HG03108 (cell line): ENCODE data around the gene CCDC178.

Experiments
- ATAC-seq: cut with Tn5 transposase; IDR thresholded peaks from one replicate; pipeline ENCODE4 v1.9.1; 2021; ENCODE audit warnings: moderate library complexity; ENCODE audit not compliant: unreplicated experiment

The CCDC178 gene

GRCh38 chr18:32920796-32921787 is 519.4 kb downstream of the CCDC178 start:
- no peak for ATAC-seq

- ATAC-seq: peak; percentile 75
Observed at GRCh38 chr18:32919799-32920198, 520.7 kb downstream of the CCDC178 start.

GRCh38 chr18:32918692-32919250 is 521.8 kb downstream of the CCDC178 start:
- no peak for ATAC-seq

GRCh38 chr18:32915516-32915915 is 525.0 kb downstream of the CCDC178 start:
- no peak for ATAC-seq

- no peak for ATAC-seq
Observed at GRCh38 chr18:32911660-32912284, 528.7 kb downstream of the CCDC178 start.

- no peak for ATAC-seq
Observed at GRCh38 chr18:32910694-32911296, 529.7 kb downstream of the CCDC178 start.

GRCh38 chr18:32909798-32910561 is 530.5 kb downstream of the CCDC178 start:
- ATAC-seq: no peak

GRCh38 chr18:32908424-32908805 is 532.1 kb downstream of the CCDC178 start:
- no peak for ATAC-seq

GRCh38 chr18:32907648-32908423 is 532.7 kb downstream of the CCDC178 start:
- ATAC-seq: no peak

GRCh38 chr18:32907311-32907585 is 533.3 kb downstream of the CCDC178 start:
- ATAC-seq: no peak

- no peak for ATAC-seq
Observed at GRCh38 chr18:32906506-32907310, 533.8 kb downstream of the CCDC178 start.

- no peak for ATAC-seq
Observed at GRCh38 chr18:32905651-32906050, 534.9 kb downstream of the CCDC178 start.

- no peak for ATAC-seq
Observed at GRCh38 chr18:32902568-32903330, 537.8 kb downstream of the CCDC178 start.

- no peak for ATAC-seq
Observed at GRCh38 chr18:32899819-32900218, 540.7 kb downstream of the CCDC178 start.

- no peak for ATAC-seq
Observed at GRCh38 chr18:32896776-32897547, 543.6 kb downstream of the CCDC178 start.

- ATAC-seq: no peak
Observed at GRCh38 chr18:32893915-32894314, 546.6 kb downstream of the CCDC178 start.

GRCh38 chr18:32891797-32892196 is 548.7 kb downstream of the CCDC178 start:
- no peak for ATAC-seq

GRCh38 chr18:32891130-32891529 is 549.4 kb downstream of the CCDC178 start:
- ATAC-seq: no peak
